HG03457 (cell line): ENCODE results near the gene MAGI1.

ENCODE experiments used
- ATAC-seq: cut with Tn5 transposase; IDR thresholded peaks from one replicate; pipeline ENCODE4 v1.9.1; 2021; ENCODE audit warnings: moderate number of reproducible peaks; ENCODE audit not compliant: unreplicated experiment

MAGI1 gene

GRCh38 chr3:65811086-65811761, 227.5 kb downstream of the MAGI1 start:
- ATAC-seq = no peak

GRCh38 chr3:65810302-65810701, 228.4 kb downstream of the MAGI1 start:
- no peak for ATAC-seq

GRCh38 chr3:65809641-65810150, 229.0 kb downstream of the MAGI1 start:
- no peak for ATAC-seq

GRCh38 chr3:65808824-65809223, 229.9 kb downstream of the MAGI1 start:
- ATAC-seq = no peak

- no peak for ATAC-seq
These were observed 230.3 kb downstream of the MAGI1 start for GRCh38 chr3:65808407-65808806.

GRCh38 chr3:65807225-65807624, 231.5 kb downstream of the MAGI1 start:
- no peak for ATAC-seq

GRCh38 chr3:65806600-65806999, 232.1 kb downstream of the MAGI1 start:
- no peak for ATAC-seq

GRCh38 chr3:65796676-65797075, 242.0 kb downstream of the MAGI1 start:
- ATAC-seq = no peak

GRCh38 chr3:65795166-65795565, 243.6 kb downstream of the MAGI1 start:
- no peak for ATAC-seq

GRCh38 chr3:65793495-65794200, 245.1 kb downstream of the MAGI1 start:
- no peak for ATAC-seq

GRCh38 chr3:65788461-65788860, 250.3 kb downstream of the MAGI1 start:
- ATAC-seq = no peak

- ATAC-seq = no peak
These were observed 250.9 kb downstream of the MAGI1 start for GRCh38 chr3:65787827-65788226.

- no peak for ATAC-seq
These were observed 251.4 kb downstream of the MAGI1 start for GRCh38 chr3:65787340-65787739.

- no peak for ATAC-seq
These were observed 251.8 kb downstream of the MAGI1 start for GRCh38 chr3:65786890-65787289.

GRCh38 chr3:65785065-65785645, 253.6 kb downstream of the MAGI1 start:
- ATAC-seq = no peak

- no peak for ATAC-seq
These were observed 255.6 kb downstream of the MAGI1 start for GRCh38 chr3:65783117-65783516.

- ATAC-seq = no peak
These were observed 257.1 kb downstream of the MAGI1 start for GRCh38 chr3:65781594-65781993.

GRCh38 chr3:65779390-65779789, 259.3 kb downstream of the MAGI1 start:
- no peak for ATAC-seq

- no peak for ATAC-seq
These were observed 259.8 kb downstream of the MAGI1 start for GRCh38 chr3:65778968-65779367.

- no peak for ATAC-seq
These were observed 261.7 kb downstream of the MAGI1 start for GRCh38 chr3:65777050-65777449.

GRCh38 chr3:65776494-65776893, 262.2 kb downstream of the MAGI1 start:
- no peak for ATAC-seq

- no peak for ATAC-seq
These were observed 262.6 kb downstream of the MAGI1 start for GRCh38 chr3:65776081-65776480.
